SK-N-SH (cell line): ENCODE measurements around the gene GLYATL1B. TPM values are rescaled to one million over a fixed set of nuclear protein-coding genes. Genes with fewer than 3 reads are reported as not detected.
"Not testable (repeated sequence)": the region's sequence is repeated elsewhere in the genome, so short reads cannot be mapped to it uniquely, and the experiment has no call there.

Experiments used
- CTCF ChIA-PET: fragments of 300-600, 350-600 bp; formaldehyde crosslinking; extraction: SDS; loops from one replicate; lab custom pipeline; 2021; lab: Yijun Ruan, JAX
- POLR2A ChIA-PET: fragments of 350-600 bp; sonication (Branson Sonifier 250); formaldehyde crosslinking; extraction: SDS; loops from one replicate; lab custom pipeline; 2020; ENCODE audit warnings: antibody characterized with exemption, inconsistent platforms; lab: Yijun Ruan, JAX
- DNase-seq: peaks from one replicate; pipeline ENCODE4 v3.0.0; 2012
- H2AFZ ChIP-seq: fragments of 200-600 bp; sonication (generic); 2 replicates; pipeline ENCODE4 v1.8.1; 2016; ENCODE audit warnings: antibody characterized with exemption, mild to moderate bottlenecking, low read depth
- H3F3A ChIP-seq: fragments of 200-600 bp; sonication (generic); replicated peaks from 2 replicates; pipeline ENCODE3; 2016; ENCODE audit warnings: antibody characterized with exemption, mild to moderate bottlenecking; ENCODE audit not compliant: insufficient read depth
- H3K27ac ChIP-seq, 2 experiments: fragments of 200-500 bp in 1 of 2; fragments of 200-600 bp in 1 of 2; sonication (Bioruptor generic) in 1 of 2; sonication (generic), shearing (Covaris generic) in 1 of 2; 2 replicates each; pipeline versions ENCODE4 v1.5.1 to v1.6.1; 2014 to 2016; ENCODE audit warnings: low read depth in 2 of 2, inconsistent platforms in 1 of 2, low read length in 1 of 2, mild to moderate bottlenecking in 1 of 2, mixed read lengths in 1 of 2
- H3K27me3 ChIP-seq: fragments of 200-600 bp; sonication (generic), shearing (Covaris generic); 2 replicates; pipeline ENCODE4 v1.6.1; 2016; ENCODE audit warnings: mixed run types; ENCODE audit not compliant: insufficient read depth
- H3K36me3 ChIP-seq, 2 experiments: fragments of 200-500 bp in 1 of 2; fragments of 200-600 bp in 1 of 2; sonication (Bioruptor generic) in 1 of 2; sonication (generic) in 1 of 2; replicated peaks in 1 of 2; 2 replicates each; pipeline versions ENCODE3 to v1.5.1; 2014 to 2016; ENCODE audit warnings: low read length in 1 of 2, mild to moderate bottlenecking in 1 of 2; ENCODE audit not compliant: insufficient read depth in 2 of 2, control insufficient read depth in 1 of 2
- H3K4me1 ChIP-seq, 2 experiments: fragments of 200-500 bp in 1 of 2; fragments of 200-600 bp in 1 of 2; sonication (Bioruptor generic) in 1 of 2; sonication (generic), shearing (Covaris generic) in 1 of 2; 2 replicates each; pipeline versions ENCODE4 v1.5.1 to v1.6.1; 2014 to 2016; ENCODE audit warnings: low read depth in 1 of 2, low read length in 1 of 2, mixed run types in 1 of 2; ENCODE audit not compliant: insufficient read depth in 2 of 2, control insufficient read depth in 1 of 2
- H3K4me2 ChIP-seq: fragments of 200-600 bp; sonication (generic), shearing (Covaris generic); 2 replicates; pipeline ENCODE4 v1.6.1; 2017; ENCODE audit warnings: mixed run types
- H3K4me3 ChIP-seq, 2 experiments: fragments of 200-500 bp in 1 of 2; fragments of 200-600 bp in 1 of 2; sonication (Bioruptor generic) in 1 of 2; sonication (generic), shearing (Covaris generic) in 1 of 2; 2 replicates each; pipeline versions ENCODE4 v1.5.1 to v1.8.1; 2014 to 2016; ENCODE audit warnings: low read depth in 2 of 2, inconsistent platforms in 1 of 2, low read length in 1 of 2, mild to moderate bottlenecking in 1 of 2, mixed read lengths in 1 of 2, moderate library complexity in 1 of 2
- H3K79me2 ChIP-seq: fragments of 200-600 bp; sonication (generic); 2 replicates; pipeline ENCODE4 v1.8.1; 2017; ENCODE audit warnings: mild to moderate bottlenecking; ENCODE audit not compliant: insufficient read depth
- H3K9ac ChIP-seq: fragments of 200-600 bp; sonication (generic); 2 replicates; pipeline ENCODE4 v1.6.1; 2017; ENCODE audit warnings: mixed run types
- H3K9me2 ChIP-seq: fragments of 200-600 bp; sonication (generic); 2 replicates; pipeline ENCODE4 v1.6.1; 2017; ENCODE audit warnings: mixed run types
- H3K9me3 ChIP-seq: fragments of 200-600 bp; sonication (generic); 2 replicates; pipeline ENCODE4 v1.6.1; 2017; ENCODE audit warnings: mixed run types, mild to moderate bottlenecking, moderate library complexity
- H4K20me1 ChIP-seq: fragments of 200-600 bp; sonication (generic); 2 replicates; pipeline ENCODE4 v1.6.1; 2017; ENCODE audit warnings: mild to moderate bottlenecking, mixed run types; ENCODE audit not compliant: insufficient read depth
- EP300 ChIP-seq, 2 experiments: IDR thresholded peaks; 2 replicates each; pipeline versions ENCODE4 v1.4.0 to v1.6.1; 2012; ENCODE audit warnings: borderline replicate concordance in 1 of 2, low read depth in 1 of 2, low read length in 1 of 2
- EZH2phosphoT487 ChIP-seq: fragments of 200-600 bp; sonication (generic); IDR thresholded peaks from 2 replicates; pipeline ENCODE4 v1.6.1; 2017; ENCODE audit warnings: low read depth, mixed run types, mild to moderate bottlenecking, antibody characterized with exemption, moderate library complexity, borderline replicate concordance
- FOSL2 ChIP-seq: IDR thresholded peaks from 2 replicates; pipeline ENCODE4 v1.4.0; 2012; ENCODE audit warnings: low read depth, mild to moderate bottlenecking, moderate library complexity, borderline replicate concordance
- FOXM1 ChIP-seq: IDR thresholded peaks from 2 replicates; pipeline ENCODE4 v1.4.0; 2012; ENCODE audit warnings: low read depth, mild to moderate bottlenecking
- GABPA ChIP-seq: IDR thresholded peaks from 2 replicates; pipeline ENCODE4 v1.4.0; 2012; ENCODE audit warnings: low read depth, mild to moderate bottlenecking
- IRF3 ChIP-seq: fragments of 150-350 bp; IDR thresholded peaks from 2 replicates; pipeline ENCODE4 v1.6.1; 2016; ENCODE audit warnings: mild to moderate bottlenecking, low read depth, low read length
- JUND ChIP-seq: IDR thresholded peaks from 2 replicates; pipeline ENCODE4 v1.4.0; 2012
- MAX ChIP-seq: IDR thresholded peaks from 2 replicates; pipeline ENCODE4 v1.4.0; 2012; ENCODE audit warnings: low read depth
- NFIC ChIP-seq: IDR thresholded peaks from 2 replicates; pipeline ENCODE4 v1.4.0; 2012; ENCODE audit warnings: borderline replicate concordance
- NRF1 ChIP-seq: IDR thresholded peaks from 2 replicates; pipeline ENCODE4 v1.6.1; 2012; ENCODE audit warnings: low read depth, mild to moderate bottlenecking, low read length
- POLR2AphosphoS5 ChIP-seq: IDR thresholded peaks from 2 replicates; pipeline ENCODE4 v1.6.1; 2012; ENCODE audit warnings: low read depth, low read length
- RAD21 ChIP-seq: IDR thresholded peaks from 2 replicates; pipeline ENCODE4 v1.6.1; 2012; ENCODE audit warnings: mild to moderate bottlenecking, low read length
- RCOR1 ChIP-seq: fragments of 150-350 bp; IDR thresholded peaks from 2 replicates; pipeline ENCODE4 v1.6.1; 2017; ENCODE audit warnings: antibody characterized with exemption, low read length
- REST ChIP-seq: IDR thresholded peaks from 2 replicates; pipeline ENCODE4 v1.6.1; 2012; ENCODE audit warnings: mild to moderate bottlenecking, low read depth, low read length, moderate library complexity
- RFX5 ChIP-seq: IDR thresholded peaks from 2 replicates; pipeline ENCODE4 v1.6.1; 2012; ENCODE audit warnings: mild to moderate bottlenecking, improper control_type of control experiment, low read length
- SIN3A ChIP-seq: IDR thresholded peaks from 2 replicates; pipeline ENCODE4 v1.6.1; 2012; ENCODE audit warnings: low read depth, mild to moderate bottlenecking, low read length, moderate library complexity, borderline replicate concordance
- USF2 ChIP-seq: fragments of 150-350 bp; IDR thresholded peaks from 2 replicates; pipeline ENCODE4 v1.6.1; 2017; ENCODE audit warnings: antibody characterized with exemption, low read length, low read depth, borderline replicate concordance
- YY1 ChIP-seq: IDR thresholded peaks from 2 replicates; pipeline ENCODE4 v1.4.0; 2012; ENCODE audit warnings: low read depth, mild to moderate bottlenecking
- ZBTB33 ChIP-seq: IDR thresholded peaks from 2 replicates; pipeline ENCODE4 v1.4.0; 2012; ENCODE audit warnings: low read depth, borderline replicate concordance
- WGBS: methylation state at CpG from one replicate; pipeline ENCODE4 v1.1.6; 2017; ENCODE audit warnings: low lambda C conversion rate; 5-methylcytosine and 5-hydroxymethylcytosine counted together
- polyA plus RNA-seq, 3 experiments: library from polyadenylated mRNA; depleted of rRNA; stranded (reverse); fragments of >200 nt; gene quantifications; 2 replicates each; pipeline ENCODE4 v1.2.3, GENCODE V29; 2012

Gene GLYATL1B
- polyA plus RNA-seq, 1 of the 3 experiments (the other 2 are of a cell fraction), result not detected

GRCh38 chr11:59079086-59079485 is 7.0 kb upstream of the GLYATL1B start:
- no peaks in the 10 kb centered on the region for H3K9me3 ChIP-seq
- no peak for DNase-seq
- 0% methylated on average over 1 of the region's 1 CpG for WGBS
- no peak overlapping the region for H3K9ac ChIP-seq
- no peaks in the 10 kb centered on the region for H3K4me1 ChIP-seq
- H3K4me2 ChIP-seq, result no peak overlapping the region
- H3K4me3 ChIP-seq, result no peak overlapping the region
- TF ChIP-seq POLR2AphosphoS5, result no peak
- TF ChIP-seq USF2, result no peak
- no peak for TF ChIP-seq FOXM1
- TF ChIP-seq MAX, result no peak
- TF ChIP-seq REST, result no peak
- no peak for TF ChIP-seq EZH2phosphoT487
- TF ChIP-seq RAD21, result no peak
- TF ChIP-seq EP300 (IDR thresholded peaks at IDR 0.05; ENCODE audit: borderline replicate concordance in 1 of 2, low read depth in 1 of 2, low read length in 1 of 2), result no peak
- TF ChIP-seq RFX5, result no peak
- no peak for TF ChIP-seq RCOR1
- no peak for TF ChIP-seq IRF3
- TF ChIP-seq JUND, result no peak
- no peak for TF ChIP-seq ZBTB33
- no peak for TF ChIP-seq NFIC
- TF ChIP-seq GABPA, result no peak
- TF ChIP-seq NRF1, result no peak
- no peak for TF ChIP-seq YY1
- no peak for TF ChIP-seq SIN3A
- TF ChIP-seq FOSL2, result no peak
- no peaks in the 10 kb centered on the region; the same call in 1 of the 2 replicates for H3K27me3 ChIP-seq
- H4K20me1 ChIP-seq, result no peaks in the 10 kb centered on the region
- H2AFZ ChIP-seq, result no peak overlapping the region
- ChIA-PET POLR2A (no interaction called here), CTCF (interaction anchor here (1.5 to 2.7 kb wide), 4 partner anchors 18 to 57 kb away, joined by 4 to 12 read pairs (median 6); no protein-coding TSS in a partner anchor)
- no peaks in the 10 kb centered on the region for H3K36me3 ChIP-seq
- no peaks in the 10 kb centered on the region for H3K79me2 ChIP-seq
- H3K27ac ChIP-seq, result no peak overlapping the region
- no peaks in the 10 kb centered on the region for H3F3A ChIP-seq
- H3K9me2 ChIP-seq, result no peaks in the 10 kb centered on the region

GRCh38 chr11:59080421-59080820 is 5.7 kb upstream of the GLYATL1B start:
- H2AFZ ChIP-seq, POLR2A ChIA-PET: not testable (repeated sequence)
- CTCF ChIA-PET, result interaction anchor here (1.3 to 2.2 kb wide), 3 partner anchors 22 to 55 kb away, joined by 3 to 7 read pairs (median 4); no protein-coding TSS in a partner anchor

More at GRCh38 chr11:59080421-59080820, 5.7 kb upstream of the GLYATL1B start:
- H3K9ac ChIP-seq, H3K79me2 ChIP-seq, DNase-seq, H3F3A ChIP-seq, H3K4me1 ChIP-seq, H3K4me2 ChIP-seq, H3K27ac ChIP-seq, H4K20me1 ChIP-seq, H3K4me3 ChIP-seq, H3K9me2 ChIP-seq, H3K36me3 ChIP-seq, H3K27me3 ChIP-seq, H3K9me3 ChIP-seq: not testable (repeated sequence)
- WGBS, result 8% methylated on average over 2 of the region's 2 CpGs
